Renal cortex interstitium (tissue), 11 donors: ENCODE measurements around the gene ANKRD40. TPM values are rescaled to one million over a fixed set of nuclear protein-coding genes. Genes with fewer than 3 reads are reported as not detected.
"Not testable (repeated sequence)": the region's sequence is repeated elsewhere in the genome, so short reads cannot be mapped to it uniquely, and the experiment has no call there.

ENCODE experiments used
- DNase-seq, 11 donors: peaks; one replicate each; pipeline ENCODE4 v3.0.0-alpha.2; 2013; ENCODE audit warnings: low read depth in 9 of 11, low spot score in 4 of 11; ENCODE audit errors: extremely low read depth in 1 of 11
- polyA plus RNA-seq, 3 donors: library from polyadenylated mRNA; unstranded; fragments of 120-200 nt; gene quantifications; one replicate each; pipeline ENCODE4 v1.2.1, GENCODE V29; 2013; ENCODE audit not compliant: insufficient read length in 3 of 3

Gene ANKRD40
- polyA plus RNA-seq, 3 donors: 41.5 to 48.9 (median 43.0) TPM

- peak in 1 of 11 donors; percentile 7 for DNase-seq
These were observed 13.7 kb upstream of the ANKRD40 start for GRCh38 chr17:50721194-50722010.

- DNase-seq: peak in 1 of 11 donors; percentile 44
These were observed 12.4 kb upstream of the ANKRD40 start for GRCh38 chr17:50719924-50720794.

- peak; percentile 85 to 96 (median 92) for DNase-seq
These were observed 11.6 kb upstream of the ANKRD40 start, which contains the start of gene LUC7L3 for GRCh38 chr17:50719144-50719923. Gene LUC7L3 (plus strand): TSS chr17:50719603. CDS start chr17:50719733, 130 bp downstream.

GRCh38 chr17:50715471-50715870 is 7.8 kb upstream of the ANKRD40 start:
- no peak for DNase-seq

GRCh38 chr17:50712641-50713040 is 4.9 kb upstream of the ANKRD40 start:
- no peak for DNase-seq

- DNase-seq: no peak
These were observed 2.9 kb upstream of the ANKRD40 start for GRCh38 chr17:50710650-50711049.

GRCh38 chr17:50710025-50710424 is 2.3 kb upstream of the ANKRD40 start:
- no peak for DNase-seq

GRCh38 chr17:50709053-50709452 is 1.3 kb upstream of the ANKRD40 start:
- not testable (repeated sequence) for DNase-seq

GRCh38 chr17:50708050-50709000 is 611 bp upstream of the ANKRD40 start:
- no peak for DNase-seq

GRCh38 chr17:50703162-50703561 is 4.6 kb downstream of the ANKRD40 start:
- DNase-seq: no peak

- DNase-seq: no peak
These were observed 8.3 kb downstream of the ANKRD40 start for GRCh38 chr17:50699410-50699809.

GRCh38 chr17:50697663-50698272 is 9.9 kb downstream of the ANKRD40 start:
- no peak for DNase-seq

GRCh38 chr17:50697062-50697461 is 10.7 kb downstream of the ANKRD40 start:
- DNase-seq: peak in 1 of 11 donors; percentile 48

GRCh38 chr17:50696365-50696879 is 11.3 kb downstream of the ANKRD40 start:
- no peak for DNase-seq

- DNase-seq: no peak
These were observed 14.6 kb downstream of the ANKRD40 start for GRCh38 chr17:50693036-50693682.

GRCh38 chr17:50692448-50693035 is 15.2 kb downstream of the ANKRD40 start:
- no peak for DNase-seq
